Stimulated activated CD8-positive, alpha-beta memory T cell treated with anti-CD3 and anti-CD28 coated beads, Interleukin-12 subunit alpha, Interleukin-12 subunit beta, amount 100 ng/mL, for 24 hours (primary cell): Measurements from ENCODE around the gene RSRC1.
"Not testable (repeated sequence)": the region's sequence is repeated elsewhere in the genome, so short reads cannot be mapped to it uniquely, and the experiment has no call there.

Experiments
- DNase-seq: peaks from one replicate; pipeline ENCODE4 v3.0.0-alpha.2; 2020; ENCODE audit errors: extremely low read depth

Gene RSRC1

DNA sequence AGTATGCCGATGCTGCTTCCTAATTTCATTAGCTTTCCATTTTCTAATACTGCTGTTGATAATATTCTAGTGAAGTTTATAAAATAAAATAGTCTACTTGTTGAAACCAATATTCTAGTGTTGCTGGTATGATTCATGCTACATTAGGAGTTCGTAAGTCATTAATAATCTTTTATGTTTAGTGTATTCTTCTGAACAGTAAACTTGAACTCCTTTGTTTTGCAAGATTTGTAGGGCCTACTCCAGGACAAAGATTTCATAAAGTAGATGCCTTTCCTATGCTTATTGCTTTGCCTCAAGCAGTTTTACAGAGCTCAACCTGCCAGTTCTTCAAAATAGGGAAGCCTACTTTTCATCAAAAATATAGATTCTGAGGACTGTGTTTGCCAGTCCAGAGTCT, 111.5 kb downstream of the RSRC1 start:
- DNase-seq, result no peak

DNA sequence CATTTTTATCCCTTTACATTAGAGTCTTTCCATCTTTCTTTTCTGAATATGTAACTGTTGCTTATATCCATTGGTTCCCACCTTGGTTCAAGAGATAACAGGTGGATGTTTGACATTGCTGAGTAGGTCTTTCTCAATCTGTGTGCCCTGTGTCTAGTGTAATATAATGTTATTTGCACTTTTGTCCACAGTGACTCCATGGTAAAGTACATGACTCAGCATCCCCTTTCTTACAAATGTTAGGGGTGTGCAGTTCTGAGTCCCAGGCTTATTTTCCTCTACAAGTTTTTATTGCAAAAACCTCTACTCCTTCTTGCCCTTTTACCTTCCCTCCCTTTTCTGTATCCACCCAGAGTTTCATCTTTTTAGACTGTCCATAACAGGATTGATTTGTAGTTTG, 116.5 kb downstream of the RSRC1 start:
- no peak for DNase-seq

DNA sequence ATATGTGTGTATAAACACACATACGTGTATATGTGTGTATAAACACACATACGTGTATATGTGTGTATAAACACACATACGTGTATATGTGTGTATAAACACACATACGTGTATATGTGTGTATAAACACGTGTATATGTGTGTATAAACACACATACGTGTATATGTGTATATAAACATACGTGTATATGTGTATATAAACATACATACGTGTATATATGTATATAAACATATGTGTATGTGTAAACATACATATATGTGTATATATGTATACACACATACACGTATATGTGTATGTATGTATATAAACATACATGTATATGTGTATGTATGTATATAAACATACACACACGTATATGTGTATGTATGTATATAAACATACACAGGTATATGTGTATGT, 119.1 kb downstream of the RSRC1 start:
- not testable (repeated sequence) for DNase-seq

DNA sequence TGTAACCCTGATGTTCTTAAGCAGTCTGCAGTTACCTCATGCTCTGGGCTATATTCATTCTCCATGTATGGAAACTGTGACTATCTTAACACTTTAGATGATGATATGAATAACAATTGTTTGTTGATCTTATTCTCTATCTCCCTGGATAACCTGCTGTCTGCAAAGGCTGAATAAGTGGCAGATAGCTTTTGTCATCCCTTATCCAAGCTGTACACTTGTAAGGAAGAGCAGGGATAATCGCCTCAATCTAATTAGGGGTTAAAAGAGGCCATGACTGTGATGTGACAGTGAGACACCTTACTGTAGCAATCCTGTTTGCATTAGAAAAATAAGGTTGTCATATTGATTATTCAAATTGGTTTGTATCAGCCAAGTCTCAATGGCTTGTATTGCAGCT, 123.9 kb downstream of the RSRC1 start:
- no peak for DNase-seq

DNA sequence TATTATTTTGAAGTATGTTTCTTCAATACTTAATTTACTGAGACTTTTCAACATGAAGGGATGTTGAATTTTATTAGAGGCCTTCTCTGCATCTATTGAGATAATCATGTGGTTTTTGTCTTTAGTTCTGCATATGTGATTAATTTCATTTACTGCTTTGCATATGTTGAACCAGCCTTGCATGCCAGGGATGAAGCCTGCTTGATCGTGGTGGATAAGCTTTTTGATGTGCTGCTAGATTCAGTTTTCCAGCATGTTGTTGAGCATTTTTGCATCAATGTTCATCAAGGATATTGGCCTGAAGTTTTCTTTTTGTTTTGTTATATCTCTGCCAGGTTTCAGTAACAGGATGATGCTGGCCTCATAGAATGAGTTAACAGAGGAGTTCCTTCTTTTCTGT, 134.4 kb downstream of the RSRC1 start:
- no peak for DNase-seq

DNA sequence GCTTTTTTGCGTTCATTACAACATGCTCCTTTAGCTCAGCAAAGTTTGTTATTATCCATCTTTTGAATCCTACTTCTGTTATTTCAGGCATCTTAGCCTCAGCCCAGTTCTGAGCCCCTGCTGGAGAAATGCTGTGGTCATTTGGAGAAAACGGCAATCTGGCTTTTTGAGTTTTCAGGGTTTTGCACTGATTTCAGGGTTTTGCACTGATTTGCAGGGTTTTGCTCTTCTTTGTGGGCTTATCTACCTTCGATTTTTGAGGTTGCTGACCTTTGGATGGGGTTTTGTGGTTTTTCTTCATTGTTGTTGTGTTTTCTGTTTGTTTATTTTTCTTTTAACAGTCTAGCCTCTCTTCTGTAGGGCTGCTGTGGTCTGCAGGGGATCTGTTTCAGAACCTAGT, 137.4 kb downstream of the RSRC1 start:
- no peak for DNase-seq

DNA sequence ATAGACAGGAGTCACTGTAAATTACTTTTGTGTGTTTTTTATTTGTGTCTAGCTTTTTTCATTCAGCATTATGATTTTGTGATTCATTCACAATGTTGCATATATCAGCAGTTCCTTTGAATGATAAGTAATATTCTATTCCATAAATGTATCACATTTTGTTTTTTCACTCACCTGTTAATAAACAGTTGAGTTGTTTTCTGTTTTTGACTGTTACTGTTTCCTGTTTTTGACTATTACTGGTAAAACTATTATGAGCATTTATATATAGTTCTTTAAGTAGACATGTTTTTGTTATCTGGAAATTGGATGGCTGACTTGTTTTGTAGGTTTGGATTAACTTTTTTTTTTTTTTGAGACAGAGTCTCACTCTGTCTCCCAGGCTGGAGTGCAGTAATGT, 138.4 kb downstream of the RSRC1 start:
- no peak for DNase-seq

DNA sequence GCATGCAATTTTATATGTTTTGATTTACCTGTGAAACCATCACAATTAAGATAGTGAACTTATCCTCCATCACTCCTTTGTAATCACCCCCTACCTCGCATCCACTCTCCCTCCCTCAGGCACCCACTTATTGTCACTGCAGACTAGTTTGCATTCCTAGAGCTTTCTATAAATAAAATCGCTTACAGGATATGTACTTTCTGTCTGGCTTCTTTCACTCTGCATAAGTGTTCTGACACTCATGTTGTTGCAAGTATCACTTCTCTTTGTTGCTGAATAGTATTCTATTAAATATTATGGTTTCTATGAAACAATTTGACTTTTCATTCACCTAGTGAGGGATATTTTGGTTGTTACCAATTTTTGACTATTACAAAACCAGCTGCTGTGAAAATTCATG, 139.3 kb downstream of the RSRC1 start:
- DNase-seq, result no peak

DNA sequence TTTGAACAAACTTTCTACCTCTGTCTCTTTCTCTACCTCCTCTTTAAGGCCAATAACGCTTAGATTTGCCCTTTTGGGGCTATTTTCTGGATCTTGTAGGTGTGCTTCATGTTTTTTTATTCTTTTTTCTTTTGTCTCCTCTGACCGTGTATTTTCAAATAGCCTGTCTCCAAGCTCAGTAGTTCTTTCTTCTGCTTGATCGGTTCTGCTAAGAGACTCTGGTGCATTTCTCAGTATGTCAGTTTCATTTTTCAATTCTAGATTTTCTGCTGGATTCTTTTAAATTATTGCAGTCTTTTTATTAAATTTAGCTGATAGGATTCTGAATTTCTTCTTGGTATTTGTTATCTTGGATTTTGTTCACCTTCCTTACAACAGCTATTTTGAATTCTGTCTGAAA, 148.7 kb downstream of the RSRC1 start:
- DNase-seq, result no peak

DNA sequence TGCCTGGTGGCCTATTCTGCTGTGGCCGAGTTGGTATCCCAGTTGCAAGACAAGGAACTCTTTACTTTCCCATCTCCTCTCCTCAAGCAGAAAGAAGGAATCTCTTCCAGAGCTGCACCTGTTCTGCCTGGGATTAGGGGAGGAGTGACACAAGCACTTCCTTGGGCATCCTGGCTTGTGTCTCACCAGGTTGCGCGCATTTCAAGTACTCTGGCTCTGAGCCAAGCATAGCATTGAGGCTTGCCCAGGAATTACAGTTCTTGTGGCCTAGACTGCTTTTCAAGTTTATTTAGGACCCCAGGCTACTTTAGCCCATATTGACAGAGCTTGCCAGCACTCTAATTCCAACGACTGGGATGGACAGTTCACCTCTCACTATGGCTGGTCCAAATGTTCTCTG, 150.5 kb downstream of the RSRC1 start:
- DNase-seq, result no peak

DNA sequence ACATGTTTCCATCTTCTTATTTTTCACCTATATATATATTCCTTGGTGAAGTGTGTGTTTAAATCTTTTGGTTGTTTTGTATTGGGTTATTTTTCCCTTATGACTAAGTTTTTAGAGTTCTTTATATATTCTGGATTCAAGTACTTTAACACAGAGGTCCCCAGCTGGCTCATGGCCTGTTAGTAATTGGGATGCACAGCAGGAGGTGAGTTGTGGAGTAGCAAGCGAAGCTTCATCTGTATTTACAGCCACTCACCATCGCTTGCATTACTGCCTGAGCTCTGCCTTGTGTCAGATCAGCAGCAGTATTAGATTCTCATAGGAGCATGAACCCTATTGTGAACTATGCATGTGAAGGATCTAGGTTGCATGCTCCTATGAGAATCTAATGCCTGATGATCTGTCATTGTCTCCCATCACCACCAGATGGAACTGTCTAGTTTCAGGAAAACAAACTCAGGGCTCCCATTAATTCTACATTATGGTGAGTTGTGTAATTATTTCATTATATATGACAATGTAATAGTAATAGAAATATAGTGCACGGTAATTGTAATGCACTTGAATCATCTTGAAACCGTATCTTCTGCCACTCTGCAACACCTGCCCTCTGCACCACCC, 151.6 kb downstream of the RSRC1 start:
- DNase-seq, result no peak

DNA sequence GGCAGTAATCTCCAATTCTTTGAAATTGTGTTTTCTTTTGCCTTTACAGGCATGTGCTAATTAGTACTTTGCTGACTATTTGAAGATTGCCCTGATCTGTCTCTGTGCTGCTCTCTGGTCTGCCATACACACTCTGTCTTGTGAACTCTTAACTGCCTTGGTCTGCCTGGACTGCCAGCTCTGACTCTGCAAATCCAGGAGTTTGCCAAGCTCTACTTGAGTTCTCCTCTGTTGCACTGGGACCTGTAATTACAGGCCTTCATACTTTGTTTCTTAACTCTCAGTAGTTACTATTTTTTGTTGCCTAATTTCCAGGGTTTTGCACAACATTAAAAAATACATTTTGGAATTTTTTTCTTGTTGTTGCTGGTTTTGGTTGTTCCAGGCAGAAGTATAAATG, 155.0 kb downstream of the RSRC1 start:
- DNase-seq, result no peak

DNA sequence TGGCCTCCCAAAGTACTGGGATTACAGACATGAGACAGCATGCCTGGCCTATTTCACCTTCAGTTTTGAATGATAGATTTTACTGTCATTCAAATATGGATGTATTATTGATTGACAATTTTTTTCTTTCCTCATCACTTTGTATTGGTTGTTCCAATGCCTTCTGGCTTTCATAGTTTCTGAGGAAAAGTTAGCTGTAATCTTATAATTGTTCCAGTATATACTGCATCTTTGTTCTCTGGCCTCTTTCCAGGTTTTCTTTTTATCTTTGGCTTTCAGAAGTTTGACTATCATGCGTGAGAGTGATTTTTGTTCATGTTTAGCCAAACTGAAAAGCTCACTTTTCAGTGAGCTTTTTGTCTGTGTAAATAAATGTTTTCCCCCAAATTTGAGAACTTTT, 157.1 kb downstream of the RSRC1 start:
- no peak for DNase-seq

DNA sequence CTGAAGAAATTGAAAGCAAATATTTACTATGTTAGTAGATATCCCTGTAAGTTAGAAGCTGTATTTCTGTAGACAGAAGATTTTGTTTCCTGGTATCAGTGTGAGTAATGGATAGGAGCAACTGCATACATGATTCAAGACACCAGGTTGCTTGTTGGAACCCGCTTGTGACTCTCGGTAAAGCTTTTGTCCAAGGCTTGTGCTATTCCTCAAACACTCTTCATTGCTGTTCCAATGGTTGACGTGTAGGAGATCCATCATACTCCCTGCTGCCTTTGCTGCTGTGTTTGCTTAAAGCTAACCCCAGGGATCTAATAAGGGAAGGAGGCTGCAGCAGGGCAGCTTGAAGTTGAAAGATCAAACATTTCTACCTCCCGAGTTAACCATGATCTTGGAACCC, 160.1 kb downstream of the RSRC1 start:
- no peak for DNase-seq

DNA sequence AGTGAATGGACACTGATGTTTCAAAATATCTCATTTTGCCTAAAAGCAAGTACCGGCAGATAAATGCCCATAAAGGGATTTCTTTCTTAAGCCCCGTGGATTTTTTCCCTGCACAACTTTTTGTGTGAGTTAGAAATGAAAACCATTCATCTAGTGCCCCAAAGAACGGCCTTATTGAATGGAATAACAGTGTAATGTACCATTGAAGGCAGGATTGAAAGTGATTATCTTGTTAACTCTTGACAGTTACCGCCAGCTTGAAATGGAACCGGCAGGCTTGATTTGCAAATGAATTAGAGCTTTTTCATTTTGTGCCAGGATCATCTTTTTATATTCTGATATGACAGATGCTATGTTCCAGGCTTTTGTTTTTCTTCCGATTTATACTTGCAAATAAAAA, 162.2 kb downstream of the RSRC1 start:
- no peak for DNase-seq

DNA sequence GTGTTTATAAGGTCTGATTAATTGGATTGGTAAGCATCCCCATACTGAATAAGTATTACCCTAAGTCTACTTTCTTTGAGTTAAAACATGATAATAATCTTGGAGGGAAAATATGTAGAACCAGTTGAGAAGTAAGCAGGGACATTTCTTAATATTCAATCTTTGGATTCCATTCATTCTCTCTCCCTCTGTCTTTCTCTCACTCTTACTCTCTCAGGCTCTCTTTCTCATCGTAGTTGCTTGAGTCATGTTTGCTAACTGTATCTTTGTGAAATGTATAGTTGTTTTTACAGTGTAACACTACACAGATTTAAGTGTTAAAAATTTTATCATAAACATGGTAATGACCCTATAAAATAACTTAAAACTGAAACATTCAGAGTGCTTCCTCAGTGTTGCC, 163.8 kb downstream of the RSRC1 start:
- DNase-seq, result no peak

DNA sequence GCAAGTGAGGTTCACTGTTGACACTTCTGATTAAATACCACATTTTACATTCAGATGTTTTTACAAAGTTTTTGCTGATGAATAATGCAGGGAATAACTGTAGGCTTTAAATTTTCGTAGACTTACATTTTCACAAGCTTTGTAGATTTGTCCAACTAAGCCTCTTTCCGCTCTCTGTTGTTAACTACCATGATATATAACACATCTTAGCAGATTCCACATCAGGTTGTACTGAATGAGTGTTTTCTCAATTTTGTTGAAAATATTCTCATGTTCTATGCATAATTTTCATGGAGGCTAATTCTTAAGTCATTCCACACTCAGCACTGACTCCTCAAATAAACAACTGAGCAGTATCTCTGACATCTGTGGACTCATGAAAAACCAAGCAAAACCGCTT, 168.3 kb downstream of the RSRC1 start:
- DNase-seq, result no peak

DNA sequence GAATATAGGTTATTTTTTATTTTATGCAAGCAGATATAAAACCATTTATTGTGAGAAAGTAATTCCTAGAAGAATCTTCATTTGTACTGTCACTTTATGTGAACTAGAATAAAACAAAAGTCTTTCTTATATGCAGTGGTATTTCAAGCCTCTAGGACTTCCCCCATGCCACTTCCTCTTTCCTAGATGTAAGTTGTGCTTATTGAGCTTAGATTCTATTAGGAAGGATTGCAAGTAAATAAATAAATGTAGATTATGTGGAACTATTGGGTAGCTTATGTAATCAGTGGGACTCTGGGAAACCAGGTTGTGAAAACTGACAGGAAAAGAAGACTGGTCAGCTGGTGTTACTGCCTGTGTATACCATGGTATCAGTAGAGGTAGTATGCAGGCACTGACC, 169.7 kb downstream of the RSRC1 start:
- DNase-seq, result no peak

DNA sequence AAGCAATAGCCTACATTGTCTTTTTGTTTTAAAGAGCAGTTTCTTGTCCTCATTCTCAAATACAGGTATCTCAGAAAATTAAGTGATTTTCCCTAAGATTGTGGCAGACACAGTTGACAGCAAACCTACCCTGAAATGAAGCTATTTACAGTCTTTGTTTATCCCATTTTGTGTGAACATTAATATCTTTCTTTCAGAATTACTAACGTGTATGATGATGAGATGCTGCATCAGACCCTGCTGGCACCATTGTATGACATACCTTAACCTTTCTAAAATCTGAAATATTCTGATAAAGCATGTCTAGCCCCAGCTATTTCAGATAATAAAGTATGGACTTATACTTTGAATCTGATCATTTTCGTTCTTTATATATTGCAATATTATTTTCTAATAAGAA, 185.9 kb downstream of the RSRC1 start:
- no peak for DNase-seq

DNA sequence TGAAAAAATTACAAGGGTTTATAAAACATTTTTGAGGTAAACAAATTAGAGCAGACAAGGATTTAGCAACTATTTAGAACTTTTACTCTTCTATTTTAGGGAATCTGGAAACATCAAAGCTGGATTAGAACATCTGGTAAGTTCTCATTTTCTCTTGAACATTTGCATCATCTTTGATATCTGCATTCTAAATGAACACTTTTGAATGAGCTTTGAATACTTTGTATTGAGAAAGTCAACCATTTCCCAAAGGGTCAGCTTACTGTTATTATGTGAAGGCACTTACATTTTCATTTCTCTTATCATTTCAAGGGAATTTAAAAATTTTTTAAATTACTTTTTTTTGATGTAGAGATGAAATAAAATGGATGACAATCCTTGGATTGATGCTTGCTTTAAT, 188.1 kb downstream of the RSRC1 start:
- no peak for DNase-seq

DNA sequence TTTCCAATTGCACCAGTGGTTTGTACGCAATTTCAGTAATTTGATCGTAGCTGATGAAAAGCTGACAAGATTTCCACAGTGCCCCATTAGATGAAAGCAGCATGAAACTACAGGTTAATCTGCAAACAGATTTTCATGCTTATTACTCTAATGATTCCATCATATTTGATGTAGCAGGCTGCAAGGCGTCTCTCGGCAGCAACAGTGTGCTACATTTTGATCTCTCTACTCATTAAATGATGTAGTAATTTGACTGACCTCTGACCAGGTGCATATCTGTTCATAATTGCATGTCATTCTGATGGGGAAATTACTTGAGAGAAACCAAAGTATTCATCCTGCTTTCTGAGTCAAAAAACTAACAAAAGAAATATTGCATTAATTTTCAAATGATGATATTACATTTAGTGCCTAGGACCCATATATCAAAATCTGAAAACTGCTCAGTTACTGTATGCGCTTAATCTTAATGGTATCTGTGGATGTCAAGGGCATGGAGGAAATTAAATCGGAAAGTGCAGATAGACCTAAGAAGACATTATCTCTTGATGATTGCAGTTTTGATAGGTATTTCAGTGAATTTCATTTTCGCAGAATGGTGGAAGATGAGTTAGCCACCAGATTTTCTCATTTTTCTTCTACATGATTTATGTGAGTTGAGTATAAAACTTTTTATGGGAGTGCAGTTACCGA, 198.5 kb downstream of the RSRC1 start:
- no peak for DNase-seq

DNA sequence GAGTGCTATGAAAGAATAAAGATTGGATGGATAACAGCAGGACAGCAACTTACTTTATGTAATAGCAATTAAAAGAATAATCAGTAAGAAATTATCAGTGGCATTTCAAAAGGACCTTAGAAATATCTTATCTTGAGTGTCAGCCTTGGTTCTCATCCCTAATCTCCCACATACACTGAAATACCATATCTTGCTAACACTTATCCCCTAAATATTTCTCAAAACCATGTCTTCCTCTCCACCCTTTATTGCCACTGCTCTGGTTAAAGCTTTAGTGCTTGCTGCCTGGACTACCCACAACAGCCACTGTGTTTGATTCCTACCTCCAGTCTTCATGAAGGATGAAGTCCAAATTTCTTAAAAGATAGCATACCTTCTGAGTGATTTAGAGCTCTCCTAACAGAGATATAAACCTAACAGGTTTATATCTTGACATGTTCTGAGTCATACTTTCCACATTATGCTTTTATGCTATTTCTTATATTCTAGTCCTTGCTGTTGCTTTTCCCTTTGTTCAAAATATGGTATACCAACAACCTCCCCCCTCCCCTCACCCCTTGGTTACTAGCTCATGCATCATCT, 202.8 kb downstream of the RSRC1 start:
- no peak for DNase-seq

DNA sequence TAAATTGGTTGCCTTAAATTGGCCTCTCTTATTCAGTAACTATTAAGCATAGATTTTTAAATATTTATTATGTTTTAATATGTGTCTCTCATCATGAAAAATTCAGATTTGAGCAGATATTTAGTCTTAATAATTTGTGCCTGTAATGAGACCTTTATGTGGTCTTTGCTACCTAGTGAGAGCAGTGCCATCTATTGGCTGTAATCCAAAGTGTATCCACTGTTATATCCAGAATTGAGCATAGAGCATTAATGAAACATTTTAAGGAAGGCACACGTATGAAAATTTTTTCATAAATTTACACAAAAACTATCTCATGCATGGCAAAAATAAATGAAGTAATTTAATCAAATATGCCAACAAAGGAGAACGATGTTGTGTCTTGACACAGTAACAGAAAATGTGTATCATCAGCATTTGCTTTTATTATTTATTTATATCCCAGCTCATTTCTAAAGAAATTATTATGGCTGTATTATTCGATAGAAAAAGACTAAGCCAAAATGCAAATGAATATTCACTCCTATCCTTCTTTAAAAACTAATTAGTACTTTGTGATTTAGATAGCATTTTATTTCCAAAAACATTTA, 203.5 kb downstream of the RSRC1 start:
- DNase-seq, result no peak
